GDM1 (cell line): ENCODE data around the gene FGF22.

Source experiments
- DNase-seq: peaks from one replicate; lab custom pipeline; 2025; lab: John Stamatoyannopoulos, UW

FGF22 gene

DNA sequence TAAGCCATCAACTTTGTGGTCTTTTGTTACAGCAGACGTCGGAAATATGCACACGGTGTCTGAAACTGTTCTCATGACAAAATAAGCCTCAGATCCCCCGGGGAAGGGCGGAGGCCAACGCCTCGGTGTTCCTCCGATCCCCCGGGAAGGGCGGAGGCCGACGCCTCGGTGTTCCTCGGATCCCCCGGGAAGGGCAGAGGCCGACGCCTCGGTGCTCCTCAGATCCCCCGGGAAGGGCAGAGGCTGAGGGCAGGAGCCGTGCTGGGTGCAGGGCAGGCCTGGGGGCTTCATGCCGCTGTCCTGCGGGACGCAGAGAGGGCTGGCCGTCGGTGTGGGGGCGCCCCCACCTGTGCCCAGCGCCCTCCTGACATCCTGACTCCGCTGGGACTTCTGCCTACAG, 4.7 kb downstream of the FGF22 start:
- DNase-seq = no peak

DNA sequence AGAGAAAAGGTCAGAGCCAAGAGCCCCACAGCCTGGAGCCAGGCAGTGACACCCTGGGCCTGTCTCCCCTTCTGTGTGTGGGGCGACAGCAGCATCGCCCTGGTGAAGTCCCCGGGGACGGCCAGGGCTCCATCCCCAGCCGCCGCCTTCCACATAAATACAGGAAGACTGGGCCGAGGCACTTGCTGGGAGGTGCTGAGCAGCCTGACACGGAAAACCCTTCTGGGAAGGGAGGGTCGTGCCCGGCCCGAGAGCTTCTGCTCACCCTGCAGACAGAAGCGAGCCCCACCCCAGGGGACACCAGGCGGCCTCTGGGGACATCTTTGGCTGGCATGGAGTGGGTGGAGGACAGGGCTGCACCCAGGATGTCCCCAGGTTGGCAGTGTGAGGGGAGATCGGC, 5.1 kb downstream of the FGF22 start:
- DNase-seq = no peak

DNA sequence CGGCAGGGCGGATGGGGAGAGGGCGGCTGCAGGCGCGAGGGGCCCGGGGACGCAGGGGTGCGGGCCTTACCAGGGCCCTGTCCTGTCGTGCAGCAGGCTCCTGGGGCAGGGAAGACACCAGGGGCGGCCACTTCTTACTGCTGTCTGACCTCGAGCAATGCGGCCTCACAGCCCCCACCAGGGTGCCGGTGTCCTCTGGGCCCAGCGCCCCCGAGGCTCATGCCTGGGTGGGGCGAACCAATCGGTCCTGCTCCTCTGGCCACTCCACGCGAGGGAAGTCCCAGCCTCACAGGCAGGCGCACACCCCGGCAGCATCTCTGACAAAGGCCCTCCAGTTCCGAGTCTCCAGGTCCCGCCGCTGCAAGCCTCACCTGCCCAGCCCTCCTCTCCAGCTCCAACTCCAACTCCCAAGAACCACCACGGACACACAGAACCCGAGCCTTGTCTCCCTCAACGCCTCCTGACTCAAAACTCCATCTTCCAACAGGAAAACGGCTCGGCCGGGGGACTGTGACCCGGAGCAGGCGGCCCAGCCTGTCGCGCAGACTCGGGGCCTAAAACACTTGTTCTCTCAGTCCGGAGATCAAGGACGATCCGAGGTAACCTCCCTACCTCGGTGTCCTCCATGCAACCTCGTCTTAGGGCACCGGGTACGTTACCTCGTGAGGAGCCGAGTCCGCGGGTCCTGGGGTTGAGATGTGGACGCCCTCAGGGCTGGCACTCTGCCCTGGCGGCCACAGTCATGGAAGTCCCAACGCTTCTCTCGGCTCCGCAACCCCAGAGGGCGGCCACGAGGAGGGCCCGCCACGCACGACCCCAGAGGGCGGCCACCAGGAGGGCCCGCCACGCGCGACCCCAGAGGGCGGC, 6.5 kb downstream of the FGF22 start:
- DNase-seq = no peak

DNA sequence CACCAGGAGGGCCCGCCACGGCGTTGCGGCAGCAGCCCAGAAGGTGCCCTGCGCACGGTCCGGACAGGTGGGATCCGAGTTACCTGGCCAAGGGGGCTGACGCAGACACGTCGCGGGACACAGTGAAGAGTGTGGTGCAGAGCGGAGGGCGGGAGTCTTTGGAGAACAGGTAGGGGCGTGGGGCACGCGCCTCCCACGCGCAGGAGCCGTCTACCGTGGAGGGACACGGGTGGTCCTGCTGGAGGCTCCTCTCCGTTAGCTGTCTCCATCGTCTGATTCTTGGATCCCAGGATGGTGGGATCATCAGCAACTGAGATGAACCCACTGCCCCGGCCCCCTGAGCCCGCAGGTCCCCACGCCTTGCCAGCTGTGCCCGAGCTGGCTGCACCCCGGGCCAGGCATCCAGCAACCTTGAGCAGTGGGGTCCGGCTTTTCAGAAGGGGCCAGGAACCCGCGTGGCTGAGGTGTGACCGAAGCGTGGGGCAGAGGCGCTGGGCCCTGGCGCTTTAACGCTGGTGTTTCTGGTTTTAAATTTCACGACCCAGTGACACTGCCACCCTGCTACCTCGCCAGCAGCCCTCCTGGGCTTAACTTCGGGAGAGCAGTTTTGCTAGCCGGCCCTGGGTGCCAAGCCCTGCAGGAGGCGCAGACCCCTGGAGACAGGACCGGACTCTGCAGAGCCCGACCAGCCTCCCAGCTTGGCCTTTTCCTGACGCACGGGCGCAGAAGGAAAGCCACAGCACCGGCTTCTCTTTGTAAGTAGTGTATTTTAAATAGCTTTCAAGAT, 7.3 kb downstream of the FGF22 start:
- DNase-seq = no peak

DNA sequence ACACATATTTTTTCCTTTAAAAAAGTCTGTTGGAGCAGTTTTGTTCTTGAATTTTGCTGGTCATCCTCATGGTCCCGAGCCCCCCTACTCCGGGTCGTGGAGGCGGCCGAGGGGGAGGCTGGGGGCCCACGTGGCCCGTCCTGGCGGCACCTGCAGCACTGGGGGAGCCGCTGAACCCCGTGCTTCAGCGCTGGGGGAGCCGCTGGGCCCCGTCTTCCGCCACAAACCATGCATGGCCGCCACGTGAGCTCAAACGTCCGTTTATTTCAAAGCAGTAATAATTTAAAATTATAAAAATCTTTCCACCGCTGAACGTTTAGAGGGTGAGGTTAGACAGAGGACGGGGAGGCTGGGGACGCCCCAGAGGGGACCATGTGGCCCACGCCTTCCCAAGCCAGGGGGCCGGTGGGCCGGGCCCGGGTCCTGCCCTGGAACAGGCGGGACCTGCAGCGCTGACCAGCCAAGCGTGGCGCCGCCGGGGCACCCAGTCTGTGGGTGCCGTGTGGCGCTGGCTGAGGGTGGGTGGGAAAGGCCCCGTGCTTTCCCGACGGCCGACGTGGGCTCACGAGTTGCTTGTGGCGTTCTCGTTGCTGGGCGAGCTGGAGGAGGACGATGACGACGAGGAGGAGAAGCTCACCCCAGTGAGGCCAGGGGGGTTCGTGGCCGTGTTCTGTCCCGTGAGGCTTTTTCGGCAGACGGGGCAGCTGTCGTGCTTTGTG, 8.0 kb downstream of the FGF22 start:
- DNase-seq = no peak

DNA sequence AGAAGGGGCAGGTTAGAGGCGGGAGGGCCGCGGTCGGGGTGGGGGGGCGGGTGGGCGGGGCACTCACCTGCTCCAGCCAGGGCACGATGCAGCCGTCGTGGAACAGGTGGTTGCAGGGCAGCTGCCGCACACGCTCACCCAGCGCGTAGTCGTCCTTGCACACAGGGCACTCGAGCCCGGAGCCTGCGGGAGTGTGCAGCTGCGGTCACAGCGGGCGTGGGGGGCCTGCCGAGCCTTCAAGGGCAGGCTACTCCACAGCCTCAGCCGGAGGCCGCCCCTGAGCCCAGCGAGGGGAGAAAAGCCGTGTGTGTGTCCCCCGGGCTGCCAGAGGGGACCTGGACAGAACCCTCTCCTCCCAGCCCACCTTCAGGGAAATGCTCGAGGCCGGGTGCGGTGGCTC, 8.6 kb downstream of the FGF22 start:
- no peak for DNase-seq

DNA sequence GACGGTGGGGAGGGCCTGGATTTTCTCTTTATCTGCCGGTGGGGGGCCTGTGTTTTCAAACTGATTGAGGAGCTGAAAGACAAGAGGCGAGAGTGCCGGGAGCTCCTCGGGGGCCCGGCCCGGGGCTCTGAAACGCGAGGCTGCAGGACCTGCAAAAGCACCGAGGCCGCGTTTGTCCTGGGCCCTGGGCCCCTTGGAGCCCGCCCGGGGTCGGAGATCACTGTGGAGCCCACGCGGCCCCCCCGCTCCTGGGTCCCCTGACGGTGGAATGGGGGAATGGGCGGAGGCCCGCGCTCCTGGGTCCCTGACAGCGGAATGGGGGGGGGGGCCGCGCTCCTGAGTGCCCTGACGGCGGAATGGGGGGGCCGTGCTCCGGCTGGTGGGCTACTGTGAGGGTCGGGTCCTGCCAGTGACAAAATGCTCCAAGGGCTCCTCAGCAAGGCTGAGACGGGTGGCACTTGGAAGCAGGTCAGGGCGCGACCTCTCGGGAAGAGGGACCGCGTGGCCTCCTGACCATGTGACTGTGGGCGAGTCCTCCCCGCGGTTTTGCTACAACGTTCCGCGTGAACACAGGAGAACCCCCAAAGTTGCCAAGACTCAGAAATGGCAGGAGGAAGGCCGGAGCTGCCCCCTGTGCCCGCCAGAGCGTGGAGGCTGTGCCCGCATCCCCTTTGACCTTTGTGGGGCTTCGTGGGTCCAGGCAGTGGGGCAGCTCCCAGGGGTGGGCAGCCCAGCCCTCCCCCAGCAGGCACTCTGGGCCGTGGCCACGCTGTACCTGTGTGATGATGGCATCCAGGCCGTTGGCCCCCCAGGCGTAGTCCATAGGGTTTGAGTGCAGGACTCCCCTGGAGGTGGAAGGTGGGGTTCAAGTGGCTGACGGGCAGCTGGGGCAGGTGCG, 9.5 kb downstream of the FGF22 start:
- no peak for DNase-seq

DNA sequence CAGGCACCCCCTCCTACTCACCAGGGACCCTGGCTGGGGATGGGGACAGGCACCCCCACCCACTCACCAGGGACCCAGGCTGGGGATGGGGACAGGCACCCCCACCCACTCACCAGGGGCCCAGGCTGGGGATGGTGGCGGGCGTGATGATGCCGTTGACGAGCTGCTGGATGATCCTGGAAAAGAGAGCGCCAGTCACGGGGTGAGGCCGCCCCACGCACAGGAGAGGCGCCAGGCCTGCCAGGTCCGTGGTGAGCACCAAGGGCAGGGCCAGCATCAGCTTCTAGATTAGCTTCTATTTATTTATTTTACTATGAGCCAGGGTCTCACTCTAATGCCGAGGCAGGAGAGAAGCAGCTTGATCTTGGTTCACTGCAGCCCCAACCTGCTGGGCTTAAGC, 10.4 kb downstream of the FGF22 start:
- DNase-seq = no peak

DNA sequence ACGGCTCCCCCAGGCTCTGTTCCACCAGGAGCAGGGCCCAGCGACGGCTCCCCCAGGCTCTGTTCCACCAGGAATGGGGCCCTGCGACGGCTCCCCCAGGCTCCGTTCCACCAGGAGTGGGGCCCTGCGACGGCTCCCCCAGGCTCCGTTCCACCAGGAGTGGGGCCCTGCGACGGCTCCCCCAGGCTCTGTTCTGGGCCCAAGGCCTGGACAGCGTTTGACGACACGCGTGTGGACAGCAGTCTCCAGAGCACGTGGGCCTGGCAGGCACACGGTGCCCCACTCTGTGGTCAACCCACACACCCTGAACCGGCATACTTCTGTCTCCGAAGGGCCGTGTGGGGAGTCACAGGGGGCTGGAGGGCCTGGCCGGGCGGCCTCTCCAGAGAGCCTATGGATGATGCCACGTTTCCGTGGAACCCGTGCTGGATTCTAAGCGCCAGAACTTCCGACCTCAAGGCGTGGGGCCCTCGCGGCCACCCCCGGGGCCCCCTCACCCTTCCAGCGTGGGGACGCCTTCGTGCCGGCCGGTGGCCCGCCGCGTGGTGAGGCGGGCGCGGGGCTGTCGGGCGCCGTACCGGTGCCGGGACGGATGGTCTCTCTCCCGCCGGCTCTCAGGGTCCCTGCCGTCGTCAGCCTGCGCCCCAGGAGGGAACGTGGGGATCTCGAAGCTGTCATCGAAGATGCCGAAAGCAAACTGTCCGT, 11.6 kb downstream of the FGF22 start:
- DNase-seq = no peak

DNA sequence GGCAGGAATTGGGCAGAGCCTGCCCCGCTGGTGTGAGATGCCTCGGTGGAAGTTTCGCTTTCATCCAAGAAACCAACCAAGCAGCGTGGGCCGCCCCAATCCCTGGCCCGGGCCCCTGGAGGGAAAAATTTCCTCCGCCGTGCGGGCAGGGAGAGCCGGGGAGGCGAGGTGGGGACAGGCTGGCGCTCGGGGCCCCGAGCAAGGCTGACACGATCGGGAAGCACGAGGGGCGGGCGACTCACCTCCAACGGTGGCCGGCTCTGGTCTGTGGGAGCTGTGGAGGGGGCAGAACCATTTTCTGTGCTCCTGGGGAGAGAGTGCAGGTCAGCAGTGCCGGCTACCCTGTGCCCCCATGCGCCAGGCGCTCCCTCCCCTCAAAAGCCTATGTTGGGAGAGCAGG, 12.3 kb downstream of the FGF22 start:
- no peak for DNase-seq

DNA sequence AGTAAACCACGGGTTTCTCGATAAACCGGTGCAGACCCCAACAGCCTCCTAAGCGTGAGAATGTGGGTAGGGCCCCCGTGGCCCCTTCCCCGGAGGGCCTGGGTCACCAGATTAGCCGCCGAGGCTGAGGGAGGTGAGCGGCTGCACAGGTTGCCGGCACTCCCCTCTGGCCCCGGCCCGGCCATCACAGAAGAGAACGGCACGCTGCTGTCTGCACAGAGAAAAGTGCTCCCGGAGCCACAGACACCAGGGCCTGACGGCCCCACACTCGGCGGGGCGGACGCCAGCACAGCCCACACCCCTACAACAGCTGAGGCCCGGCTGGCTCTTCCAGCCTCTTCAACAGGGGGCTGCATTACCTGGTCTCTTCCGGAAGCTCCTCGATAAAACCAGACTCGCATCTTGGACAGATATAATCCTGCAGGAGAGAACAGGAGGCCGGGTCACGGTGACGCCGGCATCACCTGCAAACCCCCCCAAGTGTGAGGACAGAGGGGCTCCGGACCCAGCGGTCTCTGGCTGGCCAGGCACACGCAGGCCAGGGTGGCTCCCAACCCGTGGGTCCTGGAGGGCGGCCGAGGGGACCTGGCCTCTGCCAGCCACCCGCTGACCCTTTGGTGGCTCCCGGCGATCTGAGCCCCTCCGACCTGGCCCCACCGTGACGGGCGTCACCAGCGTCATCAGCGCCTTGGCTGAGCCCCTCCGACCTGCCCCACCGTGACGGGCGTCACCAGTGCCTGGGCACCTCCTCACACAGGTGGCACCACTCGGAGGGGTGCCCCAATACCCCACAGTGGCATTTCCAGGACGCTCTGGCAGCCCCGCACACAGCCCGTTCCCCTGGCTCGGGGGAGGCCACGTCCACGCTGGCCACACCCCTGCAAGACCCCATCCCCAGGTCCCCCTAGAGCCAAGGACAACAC, 13.0 kb downstream of the FGF22 start:
- DNase-seq = no peak

DNA sequence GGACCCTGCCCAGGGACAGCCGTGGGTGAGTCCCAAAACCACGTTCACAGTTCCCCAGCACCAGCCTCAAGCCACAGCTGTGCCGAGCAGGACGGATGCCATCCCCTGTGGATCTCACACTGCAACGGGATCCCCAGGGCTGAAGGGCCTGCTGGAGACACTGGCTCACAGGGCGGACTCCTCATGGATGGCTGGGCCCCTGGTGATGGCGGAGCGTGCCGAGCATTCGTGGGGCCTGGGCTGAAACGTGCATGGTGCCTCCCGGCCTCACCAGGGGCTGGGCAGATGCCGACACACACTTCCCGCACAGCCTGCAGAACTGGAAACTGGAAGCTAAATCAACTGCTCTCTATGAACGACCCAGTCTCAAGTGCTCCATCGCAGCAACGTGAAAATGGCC, 13.7 kb downstream of the FGF22 start:
- DNase-seq = no peak

DNA sequence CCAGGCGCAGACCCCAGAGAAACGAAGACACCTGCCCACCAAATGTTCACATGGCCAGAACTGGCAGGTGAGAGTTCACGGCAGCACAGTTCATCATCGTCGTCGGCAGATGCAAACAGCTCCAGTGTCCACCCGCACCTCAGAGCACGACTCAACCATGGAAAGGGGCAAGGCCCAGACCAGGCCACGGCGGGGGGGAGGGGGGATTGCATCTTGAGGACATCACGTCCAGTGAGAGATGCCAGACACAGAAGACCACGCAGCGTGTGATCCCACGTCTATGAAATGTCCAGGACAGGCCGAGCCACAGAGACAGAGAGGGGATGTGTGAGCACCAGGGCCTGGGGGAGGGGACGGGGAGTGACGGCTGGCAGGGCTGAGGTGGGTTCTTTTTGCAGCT, 16.0 kb downstream of the FGF22 start:
- DNase-seq = no peak

DNA sequence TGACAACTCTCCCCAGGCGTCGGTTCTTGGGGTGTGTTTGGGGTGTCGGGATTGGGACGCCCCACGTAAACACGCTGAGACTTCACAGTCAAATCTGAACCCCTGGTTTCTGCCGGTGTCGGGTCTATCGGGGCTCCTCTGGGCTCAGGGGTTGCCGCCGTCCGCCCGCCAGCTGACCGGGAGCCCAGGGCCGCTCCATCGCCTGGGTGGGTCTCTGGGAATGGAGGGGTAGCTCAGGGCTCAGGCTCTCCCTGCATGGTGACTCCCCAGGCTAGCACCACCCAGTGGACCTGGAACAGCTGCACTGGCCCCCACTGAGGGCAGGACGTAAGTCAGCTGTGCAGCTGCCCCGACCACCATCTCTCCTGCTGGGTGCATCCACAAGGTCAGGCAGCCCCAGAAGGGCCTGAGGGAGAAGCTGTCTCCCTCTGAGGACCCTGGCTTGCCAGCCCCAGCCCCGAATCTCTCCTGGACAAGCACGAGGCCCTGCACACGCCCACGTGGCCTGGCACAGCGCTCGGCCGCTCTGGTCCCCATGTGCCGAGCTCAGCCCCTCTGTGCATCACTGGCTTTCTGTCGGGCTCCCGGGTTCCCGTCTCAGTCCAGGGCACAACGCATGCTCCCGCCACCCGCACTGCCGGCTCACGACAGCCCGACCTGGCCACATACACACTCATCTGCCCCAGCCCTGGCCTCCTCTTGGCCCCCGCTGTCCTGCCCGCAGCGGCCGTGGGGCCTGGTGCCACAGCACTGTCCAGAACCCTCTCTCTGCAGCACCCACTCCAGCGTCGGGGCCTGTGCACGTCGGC, 17.3 kb downstream of the FGF22 start:
- no peak for DNase-seq

DNA sequence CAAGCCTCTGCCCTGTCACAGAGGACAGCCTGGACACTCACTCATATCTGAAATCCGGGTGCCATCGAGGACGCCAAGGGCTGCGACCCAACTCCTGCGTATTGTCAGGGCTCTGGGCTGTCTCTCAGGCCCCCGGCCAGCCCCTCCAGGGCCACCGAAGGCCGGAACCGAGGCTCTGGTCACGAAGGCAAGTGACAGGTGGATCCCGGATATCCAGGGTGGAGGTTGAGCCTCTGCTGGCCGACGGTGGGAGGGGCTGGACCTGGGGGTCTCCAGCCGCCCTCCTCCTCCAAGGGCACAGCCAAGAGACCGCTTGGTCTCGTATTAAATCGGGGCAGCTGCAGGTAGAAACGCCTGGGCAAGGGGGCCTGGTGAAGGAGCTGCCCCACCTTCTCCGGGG, 17.9 kb downstream of the FGF22 start:
- no peak for DNase-seq

DNA sequence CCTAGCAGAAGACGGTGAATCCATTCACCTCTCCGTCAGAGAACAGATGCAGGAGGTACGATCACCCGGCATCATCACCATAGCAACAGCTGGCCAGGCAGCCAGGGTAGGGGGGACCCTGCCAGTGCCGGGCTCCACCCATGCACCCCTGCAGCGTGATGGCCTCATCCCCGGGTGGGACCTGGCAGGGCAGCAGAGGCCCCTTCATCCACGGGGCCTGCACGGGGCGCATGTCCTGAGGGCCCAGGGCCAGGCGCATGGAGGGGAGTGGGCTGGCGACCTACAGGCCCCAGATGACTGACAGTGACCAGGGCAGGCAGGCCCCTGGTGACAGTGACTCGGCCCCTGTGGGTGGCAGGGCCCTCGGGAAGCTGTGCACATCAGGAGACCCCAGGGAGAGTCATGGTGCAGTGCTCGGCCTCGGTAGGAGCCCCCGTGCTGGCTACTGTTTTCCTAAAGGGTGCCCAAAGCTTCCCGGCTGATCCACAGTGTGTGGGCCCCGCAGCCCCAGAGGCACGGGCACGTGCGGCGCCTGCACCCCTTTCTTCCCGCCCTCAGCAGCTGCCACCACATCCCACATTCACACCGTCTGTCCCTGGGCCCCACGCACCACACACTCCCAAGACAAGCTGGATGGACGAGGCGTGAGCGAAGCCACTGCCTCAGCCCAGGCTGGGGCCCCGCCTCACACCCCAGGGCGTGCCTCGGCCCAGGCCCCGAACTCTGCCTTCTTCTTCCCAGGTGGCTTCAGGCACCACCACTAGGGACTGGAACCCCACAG, 18.6 kb downstream of the FGF22 start:
- no peak for DNase-seq

DNA sequence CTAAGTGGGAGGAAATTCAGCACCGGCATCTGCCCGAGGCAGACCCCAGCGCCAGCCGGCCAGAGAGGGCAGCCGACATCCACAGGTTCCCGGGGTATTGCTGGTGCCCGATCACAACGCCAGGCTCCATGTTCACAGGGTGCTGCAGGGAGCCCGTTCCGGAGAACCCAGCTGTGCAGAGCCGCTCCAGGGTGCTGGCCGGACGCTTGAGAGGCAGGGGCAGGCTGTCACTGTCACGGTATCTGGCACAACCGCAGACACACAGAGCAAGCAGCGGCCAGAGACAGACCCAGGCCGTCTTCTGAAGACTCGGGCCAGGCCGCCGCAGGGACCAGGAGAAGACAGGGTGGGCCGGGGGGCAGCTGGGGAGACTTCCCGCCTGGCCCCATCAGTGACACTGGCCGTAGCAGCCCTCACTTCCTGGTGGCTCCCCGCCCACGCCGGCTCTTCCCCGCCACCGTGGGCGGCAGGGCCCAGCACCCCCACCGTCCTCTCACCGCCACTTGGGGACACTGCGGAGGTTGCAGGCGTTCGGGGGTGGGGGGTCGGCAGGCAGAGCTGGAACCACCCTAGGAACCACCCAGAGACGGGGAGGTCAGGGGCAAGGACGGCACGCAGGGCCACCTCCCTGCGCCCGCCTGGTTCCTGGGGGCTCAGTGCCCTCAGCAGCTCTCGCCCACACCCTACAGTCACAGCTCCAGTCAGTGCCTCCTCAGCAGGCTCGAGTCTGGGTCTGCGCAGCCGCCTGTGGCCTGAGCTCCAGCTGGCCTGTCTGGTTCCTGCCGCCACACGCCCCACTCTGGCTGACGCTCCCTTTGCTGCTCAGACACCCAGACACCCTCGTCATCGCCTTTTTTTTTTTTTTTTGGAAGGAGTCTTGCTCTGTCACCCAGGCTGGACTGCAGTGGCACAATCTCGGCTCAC, 19.5 kb downstream of the FGF22 start:
- no peak for DNase-seq
